ENCODE measurements around the gene TSEN54. TPM values are rescaled to one million over a fixed set of nuclear protein-coding genes. Genes with fewer than 3 reads are reported as not detected.
A peak's percentile ranks its signal among the peaks of the same experiment; 100 is the strongest.

The TSEN54 gene
- total RNA-seq, 1 donor from 2014 or later = 56.0 TPM

DNA sequence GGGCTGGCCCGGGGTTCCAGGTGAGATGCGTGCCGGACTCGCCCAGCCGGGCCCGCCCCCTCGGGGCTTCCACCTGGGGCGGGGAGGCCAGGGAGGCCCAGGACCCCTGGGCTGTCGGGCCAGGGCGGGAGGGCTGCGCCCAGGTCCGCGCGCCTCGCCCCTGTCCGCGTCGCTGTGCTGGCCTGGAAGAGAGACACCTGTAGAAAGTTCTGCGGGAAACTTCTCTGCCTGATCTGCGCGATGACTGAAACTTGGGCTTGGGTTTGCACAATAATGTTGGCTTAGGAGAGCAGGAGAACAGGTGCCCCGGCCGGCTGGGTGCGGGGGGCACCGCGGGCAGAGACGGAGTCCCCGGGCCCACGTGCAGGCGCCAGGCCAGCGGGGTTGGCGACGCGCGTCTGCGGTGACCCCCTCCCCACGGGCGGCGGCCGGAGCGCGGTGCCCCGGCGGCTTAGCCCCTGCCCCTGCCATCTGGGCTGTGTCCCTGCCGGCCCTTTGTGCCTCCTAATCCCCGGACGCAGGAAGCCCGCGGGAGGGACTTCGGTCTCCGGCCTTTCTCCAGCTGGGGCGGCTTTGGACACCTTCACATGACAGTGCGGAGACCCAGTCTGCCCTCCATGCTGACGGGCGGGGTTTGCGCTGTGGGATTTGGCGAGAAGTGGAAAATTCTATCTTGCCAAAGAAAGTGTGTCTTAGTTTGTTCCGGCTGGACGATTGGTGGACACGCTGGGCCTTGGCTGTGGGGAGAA, 9.7 kb downstream of the TSEN54 start:
- Mint-ChIP-seq H3K27ac (peak overlapping the region; percentile 97), H3K4me3 (ENCODE audit: low read depth) (peak overlapping the region; percentile 91)
- TF ChIP-seq, protein P1, sequence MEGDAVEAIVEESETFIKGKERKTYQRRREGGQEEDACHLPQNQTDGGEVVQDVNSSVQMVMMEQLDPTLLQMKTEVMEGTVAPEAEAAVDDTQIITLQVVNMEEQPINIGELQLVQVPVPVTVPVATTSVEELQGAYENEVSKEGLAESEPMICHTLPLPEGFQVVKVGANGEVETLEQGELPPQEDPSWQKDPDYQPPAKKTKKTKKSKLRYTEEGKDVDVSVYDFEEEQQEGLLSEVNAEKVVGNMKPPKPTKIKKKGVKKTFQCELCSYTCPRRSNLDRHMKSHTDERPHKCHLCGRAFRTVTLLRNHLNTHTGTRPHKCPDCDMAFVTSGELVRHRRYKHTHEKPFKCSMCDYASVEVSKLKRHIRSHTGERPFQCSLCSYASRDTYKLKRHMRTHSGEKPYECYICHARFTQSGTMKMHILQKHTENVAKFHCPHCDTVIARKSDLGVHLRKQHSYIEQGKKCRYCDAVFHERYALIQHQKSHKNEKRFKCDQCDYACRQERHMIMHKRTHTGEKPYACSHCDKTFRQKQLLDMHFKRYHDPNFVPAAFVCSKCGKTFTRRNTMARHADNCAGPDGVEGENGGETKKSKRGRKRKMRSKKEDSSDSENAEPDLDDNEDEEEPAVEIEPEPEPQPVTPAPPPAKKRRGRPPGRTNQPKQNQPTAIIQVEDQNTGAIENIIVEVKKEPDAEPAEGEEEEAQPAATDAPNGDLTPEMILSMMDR (IDR thresholded peaks at IDR 0.05; ENCODE audit: unreplicated experiment) = no peak

DNA sequence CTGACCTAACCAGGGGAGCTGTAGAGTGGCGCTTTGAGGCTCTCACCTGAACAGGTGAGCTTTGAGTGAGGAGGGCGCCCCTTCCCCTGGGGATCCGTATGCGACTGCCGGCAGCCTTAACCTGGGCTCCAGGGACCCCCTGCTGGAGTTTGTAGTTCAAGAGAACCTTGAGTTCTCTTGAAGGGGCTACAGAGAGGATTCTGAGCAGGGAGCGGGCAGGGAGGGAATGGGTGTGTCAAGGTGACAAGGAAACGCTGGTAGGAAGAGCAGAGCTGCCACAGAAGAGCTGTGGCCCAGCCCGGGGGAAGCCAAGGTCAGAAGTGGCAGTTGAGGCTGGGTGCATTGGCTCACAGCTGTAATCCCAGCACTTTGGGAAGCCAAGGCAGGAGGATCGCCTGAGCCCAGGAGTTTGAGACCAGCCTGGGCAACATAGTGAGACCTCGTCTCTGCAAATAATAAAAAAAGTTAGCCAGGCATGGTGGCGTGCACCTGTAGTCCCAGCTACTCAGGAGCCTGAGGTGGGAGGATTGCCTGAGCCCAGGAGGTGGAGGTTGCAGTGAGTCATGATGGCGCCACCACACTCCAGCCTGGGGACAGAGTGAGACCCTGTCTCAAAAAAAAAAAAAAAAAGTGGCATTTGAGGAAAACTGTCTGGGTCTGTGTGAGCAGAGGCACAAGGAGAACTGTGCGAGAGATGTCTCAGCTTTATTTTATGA, 10.4 kb downstream of the TSEN54 start:
- peak; percentile 37 for DNase-seq (ENCODE audit: low spot score, unreplicated experiment)
- Mint-ChIP-seq H3K27me3 (no peaks in the 10 kb centered on the region), H3K4me3 (ENCODE audit: low read depth) (peak overlapping the region; percentile 91), H3K4me1 (ENCODE audit: low read depth) (peaks cover 31% of the 10 kb centered on the region), H3K27ac (peak overlapping the region; percentile 97), H3K9me3 (ENCODE audit: low read depth) (no peaks in the 10 kb centered on the region), H3K36me3 (ENCODE audit: insufficient read depth) (peaks cover 7% of the 10 kb centered on the region)
- TF ChIP-seq, protein P1 (IDR thresholded peaks at IDR 0.05; ENCODE audit: unreplicated experiment) = peak; percentile 6

More for the DNA sequence above, 9.7 kb downstream of the TSEN54 start:
- H3K27me3 Mint-ChIP-seq = no peaks in the 10 kb centered on the region
- peaks cover 24% of the 10 kb centered on the region for H3K4me1 Mint-ChIP-seq (ENCODE audit: low read depth)
- H3K36me3 Mint-ChIP-seq (ENCODE audit: insufficient read depth) = peaks cover 7% of the 10 kb centered on the region
- DNase-seq (ENCODE audit: low spot score, unreplicated experiment) = no peak
- no peaks in the 10 kb centered on the region for H3K9me3 Mint-ChIP-seq (ENCODE audit: low read depth)

DNA sequence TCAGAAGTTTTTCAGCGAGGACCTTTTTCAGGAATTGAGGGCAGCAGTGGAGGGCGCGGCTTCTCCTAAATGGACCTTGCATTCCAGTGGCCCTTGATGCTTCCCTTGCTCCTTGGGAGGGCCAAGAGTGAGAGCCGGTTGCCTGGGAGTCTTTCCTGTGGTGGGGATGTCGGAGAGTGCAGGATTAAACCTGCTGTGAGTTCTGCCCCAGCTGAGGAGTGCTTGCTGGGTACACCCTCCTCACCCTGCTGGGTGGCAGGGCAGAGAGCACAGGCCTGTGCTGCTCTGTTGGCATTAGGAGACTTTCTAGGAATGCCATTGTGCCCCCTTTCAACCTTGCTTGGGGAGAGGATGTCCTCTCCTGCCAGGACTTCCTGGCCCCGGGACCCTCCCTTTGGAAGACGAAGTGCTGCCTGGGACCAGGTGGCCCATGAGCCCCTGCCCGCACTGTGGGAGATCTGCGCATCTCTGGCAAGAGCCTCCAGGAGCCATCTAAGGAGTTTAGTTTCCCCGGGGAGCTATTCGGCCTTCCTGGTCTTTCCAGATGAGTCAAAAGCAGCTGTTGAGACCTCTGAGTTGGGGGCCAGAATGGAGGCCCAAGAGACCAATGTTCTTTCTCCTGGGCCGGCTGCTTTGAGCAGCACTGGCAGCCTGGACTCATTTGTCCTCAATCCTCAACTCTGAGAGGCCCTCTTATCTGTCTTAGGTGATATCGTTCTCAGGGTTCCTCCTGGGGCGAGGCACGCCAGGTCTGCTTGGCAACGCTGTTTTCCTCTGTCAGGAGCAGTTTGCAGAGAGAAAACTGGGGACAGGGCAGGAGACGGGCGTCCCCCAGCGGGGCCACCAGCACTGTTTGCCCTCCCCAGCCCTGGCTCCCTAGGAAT, 14.8 kb downstream of the TSEN54 start:
- H3K9me3 Mint-ChIP-seq (ENCODE audit: low read depth) = no peaks in the 10 kb centered on the region
- H3K4me3 Mint-ChIP-seq (ENCODE audit: low read depth) = no peak overlapping the region
- DNase-seq (ENCODE audit: low spot score, unreplicated experiment) = no peak
- peaks cover 51% of the 10 kb centered on the region for H3K4me1 Mint-ChIP-seq (ENCODE audit: low read depth)
- peaks cover 6% of the 10 kb centered on the region for H3K36me3 Mint-ChIP-seq (ENCODE audit: insufficient read depth)
- no peaks in the 10 kb centered on the region for H3K27me3 Mint-ChIP-seq
- peak overlapping the region; percentile 93 for H3K27ac Mint-ChIP-seq
- TF ChIP-seq, protein P1 (IDR thresholded peaks at IDR 0.05; ENCODE audit: unreplicated experiment) = no peak

DNA sequence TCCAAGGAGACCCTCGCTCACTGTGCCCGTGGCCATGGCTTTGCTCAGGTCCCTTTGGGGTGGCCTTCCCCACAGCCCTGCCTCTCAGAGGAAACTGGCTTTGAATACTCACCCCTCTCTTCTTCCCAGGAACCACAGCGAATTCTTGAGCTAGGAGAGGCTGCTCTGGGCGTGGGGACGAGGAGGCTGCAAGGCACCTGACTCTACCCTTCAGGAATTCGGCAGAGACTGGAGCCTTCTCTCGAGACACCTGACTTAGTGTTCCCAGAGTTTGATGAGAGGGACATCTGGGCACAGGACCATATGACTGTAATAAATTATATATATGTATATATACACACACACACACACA, 15.4 kb downstream of the TSEN54 start:
- H3K4me1 Mint-ChIP-seq (ENCODE audit: low read depth) = peaks cover 49% of the 10 kb centered on the region
- peaks cover 6% of the 10 kb centered on the region for H3K36me3 Mint-ChIP-seq (ENCODE audit: insufficient read depth)
- no peak overlapping the region for H3K4me3 Mint-ChIP-seq (ENCODE audit: low read depth)
- no peaks in the 10 kb centered on the region for H3K27me3 Mint-ChIP-seq
- no peaks in the 10 kb centered on the region for H3K9me3 Mint-ChIP-seq (ENCODE audit: low read depth)
- peak overlapping the region; percentile 93 for H3K27ac Mint-ChIP-seq
- DNase-seq (ENCODE audit: low spot score, unreplicated experiment) = no peak
- TF ChIP-seq, protein P1 (IDR thresholded peaks at IDR 0.05; ENCODE audit: unreplicated experiment) = no peak

DNA sequence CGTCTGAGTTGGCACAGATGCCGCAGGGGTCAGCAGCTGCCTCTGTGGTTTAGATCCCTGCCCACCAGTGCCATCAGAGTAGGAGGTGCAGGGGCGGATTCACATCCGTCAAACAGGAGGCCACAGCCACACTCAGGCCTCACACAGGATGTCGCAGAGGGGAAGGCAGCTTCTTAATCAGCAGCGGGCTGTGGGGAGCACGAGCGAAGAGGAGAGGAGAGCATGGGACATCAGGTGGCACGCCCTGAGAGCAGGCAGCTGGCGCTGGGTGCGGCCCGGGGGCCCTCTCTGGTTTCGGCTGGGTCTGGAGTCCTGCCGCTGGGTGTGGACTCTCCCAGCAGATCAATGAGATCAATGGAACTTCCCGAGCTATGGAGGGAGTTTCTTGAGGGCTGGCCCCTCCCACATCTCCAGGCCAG, 18.8 kb downstream of the TSEN54 start:
- H3K9me3 Mint-ChIP-seq (ENCODE audit: low read depth) = no peaks in the 10 kb centered on the region
- peak overlapping the region; percentile 10 for H3K4me3 Mint-ChIP-seq (ENCODE audit: low read depth)
- peaks cover 8% of the 10 kb centered on the region for H3K36me3 Mint-ChIP-seq (ENCODE audit: insufficient read depth)
- peak; percentile 52 for DNase-seq (ENCODE audit: low spot score, unreplicated experiment)
- TF ChIP-seq, protein P1 (IDR thresholded peaks at IDR 0.05; ENCODE audit: unreplicated experiment) = no peak
- H3K27ac Mint-ChIP-seq = peak overlapping the region; percentile 98
- peaks cover 57% of the 10 kb centered on the region for H3K4me1 Mint-ChIP-seq (ENCODE audit: low read depth)
- H3K27me3 Mint-ChIP-seq = no peaks in the 10 kb centered on the region

Data from progenitor cell of endocrine pancreas (in vitro differentiated cells).